Measurements from ENCODE around the gene PLD5. TPM values are rescaled to one million over a fixed set of nuclear protein-coding genes. Genes with fewer than 3 reads are reported as not detected.

PLD5 gene
- total RNA-seq, 1 experiment from 2014 or later = not detected

DNA sequence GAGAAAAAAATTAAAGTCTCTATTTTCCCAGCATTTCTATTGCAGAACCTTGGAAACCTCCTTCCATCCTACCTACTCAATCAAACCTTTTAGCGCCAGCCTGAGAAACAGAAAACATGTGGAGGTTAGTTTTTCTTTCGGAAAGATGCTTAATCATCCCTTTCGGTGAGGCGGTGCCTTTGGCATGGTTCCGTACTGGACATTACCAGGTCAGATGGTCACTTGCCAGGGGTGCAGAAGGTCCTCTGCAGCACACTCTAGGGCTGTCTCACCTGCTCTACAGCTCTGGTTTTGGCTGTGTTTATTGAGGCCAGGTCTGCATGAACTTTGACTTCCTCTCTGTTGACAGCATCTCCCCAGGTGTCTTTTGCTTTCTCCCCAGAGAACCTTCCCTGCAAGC lies 121.5 kb downstream of the PLD5 start:
- intact Hi-C loops (cut with micrococcal nuclease) = no loop called here
- Histone ChIP-seq H3K9me2 (replicated peaks; ENCODE audit: low read length) (no peaks in the 10 kb centered on the region), H3F3A (ENCODE audit: low read length, unreplicated experiment) (no peaks in the 10 kb centered on the region), H2AFZ (ENCODE audit: low read length) (no peak overlapping the region), H4K20me1 (ENCODE audit: low read length) (no peaks in the 10 kb centered on the region), H3K4me1 (ENCODE audit: insufficient read depth, low read length) (no peaks in the 10 kb centered on the region), H3K27ac (ENCODE audit: low read length) (no peak overlapping the region), H3K36me3 (ENCODE audit: low read depth, low read length) (no peaks in the 10 kb centered on the region), H3K9me3 (ENCODE audit: low read length) (peaks cover 4% of the 10 kb centered on the region; the same call in 1 of the 2 replicates), H3K79me2 (ENCODE audit: low read length) (no peaks in the 10 kb centered on the region), H3K27me3 (ENCODE audit: low read length) (peaks cover 21% of the 10 kb centered on the region), H3K9ac (ENCODE audit: low read length) (no peak overlapping the region), H3K4me3 (ENCODE audit: low read length) (no peak overlapping the region), H3K4me2 (ENCODE audit: low read length) (no peak overlapping the region)
- CTCF ChIA-PET = no interaction called here
- ATAC-seq (no peak), DNase-seq (no peak)
- POLR2A ChIA-PET (ENCODE audit: unreplicated experiment) = no interaction called here
- no TSS peak for BruUV-seq (replicated peaks)
- TF ChIP-seq, protein P1, sequence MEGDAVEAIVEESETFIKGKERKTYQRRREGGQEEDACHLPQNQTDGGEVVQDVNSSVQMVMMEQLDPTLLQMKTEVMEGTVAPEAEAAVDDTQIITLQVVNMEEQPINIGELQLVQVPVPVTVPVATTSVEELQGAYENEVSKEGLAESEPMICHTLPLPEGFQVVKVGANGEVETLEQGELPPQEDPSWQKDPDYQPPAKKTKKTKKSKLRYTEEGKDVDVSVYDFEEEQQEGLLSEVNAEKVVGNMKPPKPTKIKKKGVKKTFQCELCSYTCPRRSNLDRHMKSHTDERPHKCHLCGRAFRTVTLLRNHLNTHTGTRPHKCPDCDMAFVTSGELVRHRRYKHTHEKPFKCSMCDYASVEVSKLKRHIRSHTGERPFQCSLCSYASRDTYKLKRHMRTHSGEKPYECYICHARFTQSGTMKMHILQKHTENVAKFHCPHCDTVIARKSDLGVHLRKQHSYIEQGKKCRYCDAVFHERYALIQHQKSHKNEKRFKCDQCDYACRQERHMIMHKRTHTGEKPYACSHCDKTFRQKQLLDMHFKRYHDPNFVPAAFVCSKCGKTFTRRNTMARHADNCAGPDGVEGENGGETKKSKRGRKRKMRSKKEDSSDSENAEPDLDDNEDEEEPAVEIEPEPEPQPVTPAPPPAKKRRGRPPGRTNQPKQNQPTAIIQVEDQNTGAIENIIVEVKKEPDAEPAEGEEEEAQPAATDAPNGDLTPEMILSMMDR (conservative IDR thresholded peaks at IDR 0.05; ENCODE audit: low read depth, low read length) = no peak
- no peak for TF ChIP-seq EZH2 (IDR thresholded peaks at IDR 0.05; ENCODE audit: low read length, unreplicated experiment)
- TF ChIP-seq EZH2phosphoT487 (IDR thresholded peaks at IDR 0.05; ENCODE audit: borderline replicate concordance, low read length) = no peak

DNA sequence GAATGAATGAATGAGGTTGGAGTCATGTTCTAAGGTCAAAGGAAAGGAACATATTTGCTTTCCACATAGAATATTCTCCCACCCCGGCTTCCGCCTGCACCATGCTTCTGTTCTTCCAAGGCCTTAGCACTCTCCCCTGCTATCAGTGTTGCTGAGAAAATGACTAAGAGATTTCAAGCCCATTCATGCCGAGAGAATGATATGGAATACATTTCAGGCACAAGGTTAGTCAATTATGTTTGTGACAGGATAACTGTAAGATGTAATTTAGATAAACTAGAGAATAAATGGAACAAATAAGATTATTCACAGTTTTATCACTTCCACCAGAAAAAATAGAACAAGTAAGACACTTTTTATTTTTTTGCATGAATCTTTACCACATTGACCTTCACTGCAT lies 122.6 kb downstream of the PLD5 start:
- ATAC-seq (no peak), DNase-seq (no peak)
- Histone ChIP-seq H3K9me2 (replicated peaks; ENCODE audit: low read length) (no peaks in the 10 kb centered on the region), H3F3A (ENCODE audit: low read length, unreplicated experiment) (no peaks in the 10 kb centered on the region), H3K27ac (ENCODE audit: low read length) (no peak overlapping the region), H3K4me2 (ENCODE audit: low read length) (no peak overlapping the region), H2AFZ (ENCODE audit: low read length) (no peak overlapping the region), H3K79me2 (ENCODE audit: low read length) (no peaks in the 10 kb centered on the region), H3K9ac (ENCODE audit: low read length) (no peak overlapping the region), H3K4me1 (ENCODE audit: insufficient read depth, low read length) (no peaks in the 10 kb centered on the region), H4K20me1 (ENCODE audit: low read length) (no peaks in the 10 kb centered on the region), H3K27me3 (ENCODE audit: low read length) (peaks cover 30% of the 10 kb centered on the region), H3K9me3 (ENCODE audit: low read length) (0 out of 2 replicates have a peak, but pooled peaks cover 3% of the 10 kb centered on the region), H3K36me3 (ENCODE audit: low read depth, low read length) (no peaks in the 10 kb centered on the region), H3K4me3 (ENCODE audit: low read length) (no peak overlapping the region)
- intact Hi-C loops (cut with micrococcal nuclease) = no loop called here
- ChIA-PET CTCF (no interaction called here), POLR2A (ENCODE audit: unreplicated experiment) (no interaction called here)
- TF ChIP-seq EZH2 (IDR thresholded peaks at IDR 0.05; ENCODE audit: low read length, unreplicated experiment) = no peak
- TF ChIP-seq, protein P1 (conservative IDR thresholded peaks at IDR 0.05; ENCODE audit: low read depth, low read length) = no peak
- no peak for TF ChIP-seq EZH2phosphoT487 (IDR thresholded peaks at IDR 0.05; ENCODE audit: borderline replicate concordance, low read length)
- BruUV-seq (replicated peaks) = no TSS peak

DNA sequence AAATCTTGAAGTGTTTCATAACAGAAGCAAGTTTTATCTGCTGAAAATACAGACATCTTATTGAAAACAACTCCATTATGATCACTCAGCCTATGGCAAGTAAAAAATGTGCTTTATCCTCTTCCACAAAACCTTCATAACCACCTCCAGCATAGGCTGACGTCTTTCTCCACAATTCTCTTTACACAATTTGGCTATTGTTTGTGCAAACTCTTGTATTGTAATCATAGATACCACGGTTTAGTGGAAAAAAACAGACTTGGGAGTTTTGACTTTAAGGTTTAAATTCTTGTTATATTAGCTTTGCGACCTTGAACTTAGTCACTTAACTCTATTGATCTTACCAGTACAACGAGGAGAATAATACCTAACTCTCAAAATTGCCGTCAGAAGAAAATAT lies 126.1 kb downstream of the PLD5 start:
- DNase-seq = no peak
- Histone ChIP-seq H3K9me3 (ENCODE audit: low read length) (no peaks in the 10 kb centered on the region), H3K4me3 (ENCODE audit: low read length) (no peak overlapping the region), H3K9me2 (replicated peaks; ENCODE audit: low read length) (no peaks in the 10 kb centered on the region), H3K4me1 (ENCODE audit: insufficient read depth, low read length) (no peaks in the 10 kb centered on the region), H4K20me1 (ENCODE audit: low read length) (no peaks in the 10 kb centered on the region), H3K79me2 (ENCODE audit: low read length) (no peaks in the 10 kb centered on the region), H2AFZ (ENCODE audit: low read length) (no peak overlapping the region), H3K27me3 (ENCODE audit: low read length) (peaks cover 24% of the 10 kb centered on the region), H3K27ac (ENCODE audit: low read length) (no peak overlapping the region), H3K36me3 (ENCODE audit: low read depth, low read length) (no peaks in the 10 kb centered on the region), H3K4me2 (ENCODE audit: low read length) (no peak overlapping the region), H3K9ac (ENCODE audit: low read length) (no peak overlapping the region), H3F3A (ENCODE audit: low read length, unreplicated experiment) (no peaks in the 10 kb centered on the region)
- intact Hi-C loops (cut with micrococcal nuclease) = no loop called here
- TF ChIP-seq, protein P1 (conservative IDR thresholded peaks at IDR 0.05; ENCODE audit: low read depth, low read length) = no peak
- TF ChIP-seq EZH2phosphoT487 (IDR thresholded peaks at IDR 0.05; ENCODE audit: borderline replicate concordance, low read length) (no peak), EZH2 (IDR thresholded peaks at IDR 0.05; ENCODE audit: low read length, unreplicated experiment) (no peak)
- no TSS peak for BruUV-seq (replicated peaks)
- ChIA-PET POLR2A (ENCODE audit: unreplicated experiment) (no interaction called here), CTCF (no interaction called here)
- ATAC-seq = no peak

Measured in PC-3 (cell line).